ENCODE results near the gene SH2D1B.

The SH2D1B gene

GRCh38 chr1:162380061-162380846 is 31.7 kb downstream of the SH2D1B start:
- no peak for DNase-seq

GRCh38 chr1:162376691-162377090 is 35.2 kb downstream of the SH2D1B start, which contains the start of gene SPATA46:
SPATA46 (minus strand) TSS chr1:162376854; CDS start chr1:162376790, 64 bp downstream.
- no peak for DNase-seq

- no peak for DNase-seq
These were observed 36.5 kb downstream of the SH2D1B start for GRCh38 chr1:162375463-162375862.

- no peak for DNase-seq
These were observed 37.5 kb downstream of the SH2D1B start for GRCh38 chr1:162374406-162374805.

- DNase-seq = no peak
These were observed 38.2 kb downstream of the SH2D1B start for GRCh38 chr1:162373541-162374260.

- DNase-seq = no peak
These were observed 38.9 kb downstream of the SH2D1B start for GRCh38 chr1:162373072-162373427.

- no peak for DNase-seq
These were observed 39.5 kb downstream of the SH2D1B start for GRCh38 chr1:162372159-162373071.

GRCh38 chr1:162371611-162372010 is 40.3 kb downstream of the SH2D1B start:
- DNase-seq = no peak

- no peak for DNase-seq
These were observed 41.2 kb downstream of the SH2D1B start for GRCh38 chr1:162370721-162371120.

- no peak for DNase-seq
These were observed 41.8 kb downstream of the SH2D1B start for GRCh38 chr1:162370161-162370560.

GRCh38 chr1:162369571-162369970 is 42.4 kb downstream of the SH2D1B start:
- DNase-seq = no peak

- no peak for DNase-seq
These were observed 43.5 kb downstream of the SH2D1B start for GRCh38 chr1:162368451-162368850.

- DNase-seq = no peak
These were observed 44.2 kb downstream of the SH2D1B start for GRCh38 chr1:162367772-162368171.

- DNase-seq = no peak
These were observed 44.9 kb downstream of the SH2D1B start for GRCh38 chr1:162367073-162367472.

- no peak for DNase-seq
These were observed 45.3 kb downstream of the SH2D1B start for GRCh38 chr1:162366671-162367070.

GRCh38 chr1:162366149-162366548 is 45.8 kb downstream of the SH2D1B start:
- DNase-seq = no peak

GRCh38 chr1:162365284-162366020 is 46.5 kb downstream of the SH2D1B start:
- no peak for DNase-seq

GRCh38 chr1:162364498-162364897 is 47.4 kb downstream of the SH2D1B start:
- DNase-seq = no peak

- no peak for DNase-seq
These were observed 48.1 kb downstream of the SH2D1B start for GRCh38 chr1:162363823-162364222.

GRCh38 chr1:162361349-162361748 is 50.6 kb downstream of the SH2D1B start:
- DNase-seq = no peak

GRCh38 chr1:162360874-162361260 is 51.1 kb downstream of the SH2D1B start:
- DNase-seq = no peak

- no peak for DNase-seq
These were observed 51.6 kb downstream of the SH2D1B start for GRCh38 chr1:162360237-162360873.

Measured in activated CD4-positive, CD25-positive, alpha-beta regulatory T cell treated with anti-CD3 and anti-CD28 coated beads, Interleukin-2, amount 50 U/mL, for 72 hours (primary cell).